IMR-90 (cell line): ENCODE results near the gene SRRD. TPM values are rescaled to one million over a fixed set of nuclear protein-coding genes. Genes with fewer than 3 reads are reported as not detected.
A peak's percentile ranks its signal among the peaks of the same experiment; 100 is the strongest.

Source experiments
- ATAC-seq: fragments of 200-7000 bp; cut with Tn5 transposase; 2 replicates; pipeline ENCODE4 v1.9.1; 2020; ENCODE audit warnings: low read depth, mild to moderate bottlenecking, moderate library complexity
- BruUV-seq: library from RNA; stranded (reverse); fragments of 400-500 nt; replicated peaks from 2 replicates; lab custom pipeline; 2021; lab: Mats Ljungman, UMichigan
- CTCF ChIA-PET: fragments of 300-600 bp; formaldehyde crosslinking; extraction: SDS; loops from one replicate; lab custom pipeline; 2021; ENCODE audit warnings: antibody characterized with exemption; lab: Yijun Ruan, JAX
- POLR2A ChIA-PET: fragments of 300-600 bp; sonication (Branson Sonifier 250); formaldehyde crosslinking; loops from one replicate; lab custom pipeline; 2022; ENCODE audit warnings: antibody characterized with exemption; ENCODE audit not compliant: unreplicated experiment; lab: Charles Lee
- DNase-seq: peaks from one replicate; pipeline ENCODE4 v3.0.0; 2013
- H2AFZ ChIP-seq: replicated peaks from 2 replicates; pipeline ENCODE3; 2013; ENCODE audit warnings: low read length, mild to moderate bottlenecking; ENCODE audit not compliant: poor library complexity
- H2AK5ac ChIP-seq: 2 replicates; pipeline ENCODE4 v1.6.1; 2013; ENCODE audit warnings: low read depth, low read length, inconsistent platforms
- H2AK9ac ChIP-seq: replicated peaks from 2 replicates; pipeline ENCODE3; 2013; ENCODE audit warnings: mild to moderate bottlenecking, low read depth, low read length, moderate library complexity; ENCODE audit not compliant: poor library complexity
- H2BK120ac ChIP-seq: 2 replicates; pipeline ENCODE4 v1.6.1; 2013; ENCODE audit warnings: low read depth, low read length, inconsistent platforms
- H2BK15ac ChIP-seq: 3 replicates; pipeline ENCODE4 v1.6.1; 2013; ENCODE audit warnings: low read depth, low read length, inconsistent platforms
- H2BK20ac ChIP-seq: 2 replicates; pipeline ENCODE4 v1.6.1; 2013; ENCODE audit warnings: low read depth, mild to moderate bottlenecking, inconsistent platforms, low read length, moderate library complexity
- H2BK5ac ChIP-seq: 2 replicates; pipeline ENCODE4 v1.6.1; 2013; ENCODE audit warnings: mild to moderate bottlenecking, low read depth, low read length, inconsistent platforms; ENCODE audit not compliant: poor library complexity, severe bottlenecking
- H3K14ac ChIP-seq: replicated peaks from 2 replicates; pipeline ENCODE4 v1.6.1; 2013; ENCODE audit warnings: low read depth, low read length, inconsistent platforms
- H3K18ac ChIP-seq: 2 replicates; pipeline ENCODE4 v1.6.1; 2013; ENCODE audit warnings: low read depth, low read length, control low read depth
- H3K23ac ChIP-seq: 2 replicates; pipeline ENCODE4 v1.6.1; 2013; ENCODE audit warnings: low read depth, low read length, inconsistent platforms
- H3K27ac ChIP-seq: 2 replicates; pipeline ENCODE4 v1.5.1; 2013; ENCODE audit warnings: mild to moderate bottlenecking, control low read depth, low read length; ENCODE audit not compliant: insufficient read depth
- H3K27me3 ChIP-seq: 2 replicates; pipeline ENCODE4 v1.6.1; 2013; ENCODE audit warnings: low read length; ENCODE audit not compliant: control insufficient read depth, insufficient read depth
- H3K36me3 ChIP-seq: 2 replicates; pipeline ENCODE4 v1.6.1; 2013; ENCODE audit warnings: low read length, mixed read lengths; ENCODE audit not compliant: control insufficient read depth, insufficient read depth
- H3K4ac ChIP-seq: 2 replicates; pipeline ENCODE4 v1.6.1; 2013; ENCODE audit warnings: low read depth, low read length, inconsistent platforms
- H3K4me1 ChIP-seq: 2 replicates; pipeline ENCODE4 v1.6.1; 2013; ENCODE audit warnings: low read length, mixed read lengths; ENCODE audit not compliant: control insufficient read depth, insufficient read depth
- H3K4me2 ChIP-seq: 2 replicates; pipeline ENCODE4 v1.6.1; 2013; ENCODE audit warnings: low read depth, mild to moderate bottlenecking, control low read depth, low read length, moderate library complexity
- H3K4me3 ChIP-seq: 2 replicates; pipeline ENCODE4 v1.5.1; 2013; ENCODE audit warnings: low read depth, mild to moderate bottlenecking, control low read depth, low read length, moderate library complexity; ENCODE audit not compliant: insufficient read depth
- H3K56ac ChIP-seq: 2 replicates; pipeline ENCODE4 v1.6.1; 2013; ENCODE audit warnings: low read length, inconsistent platforms; ENCODE audit not compliant: insufficient read depth; ENCODE audit errors: extremely low read depth
- H3K79me1 ChIP-seq, 2 experiments: 2 replicates each; pipeline ENCODE4 v1.6.1; 2013; ENCODE audit warnings: low read length in 2 of 2, inconsistent platforms in 1 of 2, low read depth in 1 of 2
- H3K9ac ChIP-seq: 2 replicates; pipeline ENCODE4 v1.6.1; 2013; ENCODE audit warnings: low read depth, low read length, control low read depth
- H3K9me1 ChIP-seq: 2 replicates; pipeline ENCODE4 v1.6.1; 2013; ENCODE audit warnings: low read length, inconsistent platforms; ENCODE audit not compliant: insufficient read depth
- H3K9me3 ChIP-seq: 2 replicates; pipeline ENCODE4 v1.6.1; 2013; ENCODE audit warnings: low read length; ENCODE audit not compliant: control insufficient read depth, insufficient read depth
- H4K20me1 ChIP-seq: 2 replicates; pipeline ENCODE4 v1.6.1; 2013; ENCODE audit warnings: low read length, inconsistent platforms; ENCODE audit not compliant: insufficient read depth
- H4K5ac ChIP-seq: 2 replicates; pipeline ENCODE4 v1.6.1; 2013; ENCODE audit warnings: mild to moderate bottlenecking, low read depth, low read length, control low read depth
- H4K8ac ChIP-seq, 2 experiments: 2 replicates each; pipeline ENCODE4 v1.6.1; 2013; ENCODE audit warnings: low read depth in 2 of 2, low read length in 2 of 2, control low read depth in 1 of 2, inconsistent platforms in 1 of 2
- H4K91ac ChIP-seq: 2 replicates; pipeline ENCODE4 v1.6.1; 2013; ENCODE audit warnings: low read depth, low read length, inconsistent platforms; ENCODE audit not compliant: insufficient read depth
- CEBPB ChIP-seq: IDR thresholded peaks from 2 replicates; pipeline ENCODE4 v1.6.1; 2012; ENCODE audit warnings: low read depth, low read length, improper control_type of control experiment
- CHD1 ChIP-seq: IDR thresholded peaks from 2 replicates; pipeline ENCODE4 v1.6.1; 2012; ENCODE audit warnings: low read depth, low read length, improper control_type of control experiment
- MAFK ChIP-seq: IDR thresholded peaks from 2 replicates; pipeline ENCODE4 v1.6.1; 2012; ENCODE audit warnings: low read depth, low read length, improper control_type of control experiment
- MAZ ChIP-seq: IDR thresholded peaks from 2 replicates; pipeline ENCODE4 v1.6.1; 2012; ENCODE audit warnings: low read depth, mild to moderate bottlenecking, low read length, improper control_type of control experiment, moderate library complexity, borderline replicate concordance
- RCOR1 ChIP-seq: IDR thresholded peaks from 2 replicates; pipeline ENCODE4 v1.6.1; 2012; ENCODE audit warnings: mild to moderate bottlenecking, low read length, improper control_type of control experiment; ENCODE audit not compliant: insufficient replicate concordance
- RFX5 ChIP-seq: IDR thresholded peaks from 2 replicates; pipeline ENCODE4 v1.8.0; 2012; ENCODE audit warnings: low read depth, mild to moderate bottlenecking, low read length, moderate library complexity
- WGBS, 2 experiments: methylation state at CpG; one replicate each; pipeline versions ENCODE4 v1.1.5 to v1.1.7; 2013; ENCODE audit warnings: missing lambda C conversion rate in 2 of 2; ENCODE audit not compliant: insufficient read length in 1 of 2; ENCODE audit errors: extremely low coverage in 2 of 2; 5-methylcytosine and 5-hydroxymethylcytosine counted together
- dilution Hi-C: fragments of 300-500 bp; cut with HindIII; formaldehyde crosslinking; loops from one replicate; pipeline ENCODE4 v1.14.3; 2018; ENCODE audit warnings: low sequenced_read_pairs; ENCODE audit not compliant: unreplicated experiment
- in situ Hi-C: fragments of 300-500 bp; cut with MboI; formaldehyde crosslinking; loops from 3 replicates; pipeline ENCODE4 v1.14.3; 2019; ENCODE audit warnings: low sequenced_read_pairs, inconsistent platforms, mixed read lengths
- intact Hi-C: fragments of 100-400 bp; cut with micrococcal nuclease; formaldehyde crosslinking; loops from 2 replicates; pipeline ENCODE4 v1.10.0; 2022
- polyA plus RNA-seq, 3 experiments: library from polyadenylated mRNA; depleted of rRNA; stranded (reverse); fragments of >200 nt; gene quantifications; 2 replicates each; pipeline ENCODE4 v1.2.3, GENCODE V29; 2012; ENCODE audit warnings: low replicate concordance in 1 of 3
- total RNA-seq: library from RNA; depleted of rRNA; stranded (reverse); fragments of >200 nt; gene quantifications from 2 replicates; pipeline ENCODE4 v1.2.3, GENCODE V29; 2012
- TF ChIP-seq, protein P1 (sequence below): fragments of 150-350 bp; IDR thresholded peaks from 2 replicates; pipeline ENCODE4 v1.6.1; 2016; ENCODE audit warnings: low read depth, mild to moderate bottlenecking, low read length, moderate library complexity, borderline replicate concordance

SRRD gene
- total and polyA plus RNA-seq, 2 of the 4 experiments (the other 2 are of a cell fraction): 18.3 to 24.0 TPM

DNA sequence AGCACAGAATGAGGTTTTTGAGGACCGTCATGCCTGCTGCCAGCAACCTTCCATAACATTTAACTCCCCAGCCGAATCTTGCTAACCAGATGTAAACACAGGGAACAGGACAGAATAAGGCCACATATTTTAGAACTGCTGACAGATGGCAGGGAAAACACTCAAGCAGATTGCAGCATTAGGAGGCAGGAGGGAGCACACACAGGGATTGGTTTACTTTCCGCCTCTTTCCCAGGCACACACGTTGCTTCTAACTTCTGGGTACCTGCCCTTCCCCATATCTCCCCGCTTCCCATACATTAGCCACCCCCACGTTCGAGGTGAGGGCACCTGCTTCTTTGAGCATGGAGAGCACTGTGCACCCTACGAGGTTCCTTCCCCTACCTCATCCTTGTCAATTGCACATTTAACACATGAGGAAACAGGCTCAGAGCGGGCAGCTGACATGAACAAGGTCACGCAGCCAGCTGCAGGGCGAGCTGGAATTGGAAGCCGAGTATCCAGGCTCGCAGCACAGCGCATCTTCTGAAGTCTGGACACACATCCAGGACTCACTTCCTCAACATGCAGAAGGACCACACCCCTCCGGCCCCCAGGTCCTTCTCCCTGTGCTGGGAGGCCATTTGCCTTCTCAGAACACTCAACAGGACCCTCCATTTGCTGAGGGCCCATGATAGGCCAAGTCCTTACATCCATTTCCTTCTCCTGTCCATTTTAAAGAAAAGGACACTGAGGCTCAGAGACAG, 35.9 kb upstream of the SRRD start:
- Histone ChIP-seq H2BK5ac (no peak overlapping the region), H4K5ac (no peak overlapping the region), H3K4me3 (no peak overlapping the region), H4K20me1 (no peaks in the 10 kb centered on the region), H3K14ac (no peak overlapping the region), H3K79me1 (no peaks in the 10 kb centered on the region), H2BK120ac (no peak overlapping the region), H3K4me1 (no peaks in the 10 kb centered on the region; the same call in 1 of the 2 replicates), H3K23ac (no peak overlapping the region), H3K27me3 (no peaks in the 10 kb centered on the region), H3K27ac (no peak overlapping the region), H3K4ac (no peak overlapping the region), H2AFZ (no peak overlapping the region), H3K18ac (no peak overlapping the region), H4K91ac (no peak overlapping the region), H3K4me2 (no peak overlapping the region), H3K9ac (no peak overlapping the region), H2AK9ac (no peak overlapping the region), H2BK15ac (no peak overlapping the region), H2AK5ac (no peak overlapping the region), H3K9me1 (no peaks in the 10 kb centered on the region), H3K56ac (no peak overlapping the region), H3K36me3 (peaks cover 13% of the 10 kb centered on the region), H4K8ac (no peak overlapping the region), H2BK20ac (no peak overlapping the region), H3K9me3 (no peaks in the 10 kb centered on the region)
- ChIA-PET CTCF (interaction anchor here (0.8 kb wide), 1 partner anchor 8 kb away, joined by 3 read pairs; no protein-coding TSS in a partner anchor), POLR2A (no interaction called here)
- ATAC-seq (peak; percentile 49; the same call in 1 of the 2 replicates), DNase-seq (no peak)
- in situ Hi-C loops (no loop called here), intact Hi-C loops (no loop called here), dilution Hi-C loops (no loop called here)
- no TSS peak for BruUV-seq
- TF ChIP-seq CEBPB: no peak
- no peak for TF ChIP-seq CHD1
- no peak for TF ChIP-seq MAZ
- no peak for TF ChIP-seq MAFK
- no peak for TF ChIP-seq RCOR1
- TF ChIP-seq, protein P1, sequence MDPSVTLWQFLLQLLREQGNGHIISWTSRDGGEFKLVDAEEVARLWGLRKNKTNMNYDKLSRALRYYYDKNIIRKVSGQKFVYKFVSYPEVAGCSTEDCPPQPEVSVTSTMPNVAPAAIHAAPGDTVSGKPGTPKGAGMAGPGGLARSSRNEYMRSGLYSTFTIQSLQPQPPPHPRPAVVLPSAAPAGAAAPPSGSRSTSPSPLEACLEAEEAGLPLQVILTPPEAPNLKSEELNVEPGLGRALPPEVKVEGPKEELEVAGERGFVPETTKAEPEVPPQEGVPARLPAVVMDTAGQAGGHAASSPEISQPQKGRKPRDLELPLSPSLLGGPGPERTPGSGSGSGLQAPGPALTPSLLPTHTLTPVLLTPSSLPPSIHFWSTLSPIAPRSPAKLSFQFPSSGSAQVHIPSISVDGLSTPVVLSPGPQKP: no peak
- no peak for TF ChIP-seq RFX5
- WGBS, 2 experiments: 94% methylated on average over 8 of the region's 15 CpGs; no CpG with 5 or more reads in 1 of the 2 experiments
